Inferior parietal cortex (tissue), 1 donor: ENCODE measurements around the gene BBX.
"Not testable (repeated sequence)": the region's sequence is repeated elsewhere in the genome, so short reads cannot be mapped to it uniquely, and the experiment has no call there.

Experiments used
- DNase-seq: peaks from one replicate; pipeline ENCODE4 v3.0.0-alpha.2; 2016; ENCODE audit errors: extremely low spot score

Gene BBX

DNA sequence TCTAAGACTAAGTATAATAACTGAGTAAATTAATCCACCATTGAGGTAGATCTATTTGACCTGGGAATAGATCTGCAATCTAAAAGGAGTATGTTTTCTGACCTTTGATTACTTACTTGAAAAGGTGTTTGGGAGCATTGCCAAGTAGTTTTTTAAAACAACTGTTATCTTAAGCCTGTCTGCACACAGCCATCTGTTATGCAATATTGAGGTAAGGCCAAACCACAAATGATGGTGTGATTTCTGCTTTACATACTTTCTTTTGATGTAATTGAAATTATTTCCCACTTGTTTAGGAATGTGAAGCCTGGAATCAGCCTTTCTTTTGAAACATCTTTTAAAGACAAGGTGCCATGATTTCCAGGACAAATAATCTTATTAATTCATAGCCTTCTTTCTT, 274.0 kb downstream of the BBX start:
- DNase-seq, result no peak

DNA sequence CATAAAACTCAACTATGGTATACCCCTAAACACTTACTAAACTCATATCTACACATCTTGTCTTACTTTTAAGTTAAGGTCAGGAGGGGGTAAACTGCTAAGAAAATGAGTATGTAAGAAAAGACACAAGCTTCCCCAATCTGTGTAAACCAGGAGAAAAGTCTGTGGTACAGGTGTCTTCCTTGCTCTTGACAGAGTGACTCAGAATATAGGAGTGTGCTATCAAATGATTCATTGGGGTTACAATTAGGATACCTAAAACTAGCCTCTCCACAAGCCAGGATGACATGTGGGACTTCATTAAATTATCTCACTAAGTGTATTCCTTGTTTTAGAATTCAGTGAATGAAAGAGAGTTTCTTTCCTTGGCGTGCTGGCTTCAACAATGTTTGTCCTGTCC, 274.8 kb downstream of the BBX start:
- DNase-seq, result no peak

- no peak for DNase-seq
Measured at GRCh38 chr3:107798381-107798780, 275.6 kb downstream of the BBX start.

DNA sequence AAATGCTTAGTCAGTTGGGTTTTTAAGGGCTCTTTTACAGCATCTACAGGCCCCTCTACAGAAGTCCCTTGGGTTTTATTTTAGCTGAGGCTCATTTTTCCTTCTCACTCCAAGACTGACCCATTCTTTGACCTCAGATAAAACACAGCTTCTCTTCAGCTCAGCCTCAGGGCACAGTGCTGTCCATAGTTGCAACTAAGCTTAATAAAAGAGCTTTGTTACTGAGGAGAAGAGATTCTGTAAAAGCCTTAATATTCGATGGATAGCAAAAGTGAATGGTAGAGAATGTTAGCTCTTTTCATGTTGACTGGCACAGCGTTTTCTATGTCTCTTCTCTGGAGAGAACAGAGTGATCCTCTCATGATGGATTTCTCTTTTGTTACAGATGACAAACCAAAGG, 277.9 kb downstream of the BBX start:
- no peak for DNase-seq

DNA sequence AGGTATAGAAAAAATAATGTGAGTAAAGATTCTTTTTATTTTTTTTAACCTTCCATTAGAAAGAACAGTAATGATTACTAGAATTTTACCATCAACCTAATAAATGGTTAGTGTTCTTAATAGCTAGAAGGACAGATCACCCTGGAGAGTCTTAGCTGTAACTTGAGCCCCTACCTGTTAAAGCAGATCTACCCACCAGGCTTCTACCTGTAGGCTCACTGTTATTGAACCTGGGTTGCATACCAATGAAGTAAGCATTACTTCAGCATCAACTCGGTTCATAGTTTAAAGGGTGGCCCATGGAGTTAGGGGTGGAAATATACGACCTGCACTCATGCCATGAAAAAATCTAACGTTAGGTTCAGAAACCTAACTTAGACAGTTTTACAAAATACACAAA, 280.4 kb downstream of the BBX start:
- DNase-seq, result no peak

GRCh38 chr3:107806021-107806420, 283.3 kb downstream of the BBX start:
- DNase-seq, result no peak

GRCh38 chr3:107806536-107806935, 283.8 kb downstream of the BBX start:
- DNase-seq, result no peak

DNA sequence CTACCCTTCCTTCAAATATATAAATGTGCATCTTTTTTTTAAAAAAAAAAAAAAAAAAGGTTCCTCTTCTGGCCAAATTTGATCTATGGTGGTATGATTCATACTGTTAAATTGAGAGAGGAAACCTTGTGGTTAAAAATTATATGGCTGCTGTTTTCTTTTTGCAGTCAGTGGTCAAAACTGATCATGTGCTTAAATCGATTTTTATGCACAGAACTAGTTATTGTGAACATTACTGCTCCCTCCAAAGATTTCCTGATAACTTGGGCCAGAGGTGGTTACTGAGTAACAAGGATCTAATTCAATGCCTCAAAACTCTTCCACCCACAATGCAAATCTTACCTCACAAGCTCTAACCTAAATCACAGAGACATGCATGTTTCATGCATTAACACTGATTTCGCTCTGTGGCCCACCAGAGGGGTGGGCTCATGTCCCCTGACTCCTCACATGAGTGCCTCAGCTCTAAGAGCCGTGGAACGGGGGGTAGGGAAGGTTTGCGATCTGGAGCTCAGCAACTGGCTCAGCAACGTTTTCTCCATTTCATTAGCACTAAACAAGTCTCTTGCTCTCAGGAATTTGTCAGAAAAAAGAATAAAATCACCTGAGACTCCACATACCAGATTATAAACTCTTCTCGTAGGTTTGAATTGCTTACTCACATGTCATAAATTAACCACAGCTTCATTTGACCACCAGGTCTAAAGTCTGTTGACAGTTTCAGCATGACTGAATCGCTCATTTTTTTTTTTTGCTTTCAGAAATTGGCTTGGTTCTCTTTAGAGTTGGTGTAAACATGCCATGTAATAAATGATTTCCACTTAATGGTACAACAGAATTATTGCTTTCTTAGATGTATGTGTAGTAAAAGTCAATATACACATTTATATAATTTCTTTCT, 287.7 kb downstream of the BBX start:
- DNase-seq, result no peak

DNA sequence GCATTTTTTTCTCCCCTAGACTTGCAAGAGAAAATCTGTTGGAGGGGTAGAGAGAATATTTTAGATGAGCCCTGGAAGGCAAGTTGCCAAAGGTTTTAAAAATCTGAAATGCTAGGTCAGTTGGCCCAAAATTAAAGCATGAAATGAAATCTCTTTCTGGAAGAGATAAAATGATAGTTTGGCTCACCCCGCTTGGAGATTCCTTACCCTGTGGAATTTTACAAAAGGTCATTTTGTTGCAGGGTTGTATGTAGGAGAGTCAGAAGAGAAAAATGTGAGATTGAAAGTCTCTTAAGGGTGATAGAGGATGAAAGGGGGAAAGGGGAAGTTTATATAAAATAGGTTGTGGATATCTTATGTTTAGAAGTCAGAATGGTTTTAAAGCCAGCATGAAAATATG, 290.3 kb downstream of the BBX start:
- DNase-seq, result no peak

DNA sequence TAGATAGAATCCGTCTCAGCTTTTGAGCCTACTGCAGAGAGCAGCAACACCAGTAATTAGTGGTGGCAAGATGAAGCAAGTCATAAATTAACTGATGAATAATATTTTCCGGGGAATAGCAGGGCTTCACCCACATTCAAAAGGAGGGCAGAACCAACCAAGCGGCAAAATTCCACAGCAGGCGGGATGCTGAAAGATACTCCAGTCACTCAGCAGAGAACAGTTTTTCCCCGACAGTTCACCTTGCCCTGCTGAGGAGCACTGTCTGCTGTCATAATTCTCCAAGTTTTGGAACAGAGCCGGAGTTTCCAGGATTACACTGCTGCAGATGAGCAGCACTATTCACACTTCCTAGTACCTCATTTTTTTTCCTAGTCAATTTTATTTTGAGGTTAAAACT, 293.3 kb downstream of the BBX start:
- DNase-seq, result no peak

- DNase-seq, result no peak
Measured at GRCh38 chr3:107817076-107817475, 294.3 kb downstream of the BBX start.

GRCh38 chr3:107818025-107818424, 295.3 kb downstream of the BBX start:
- no peak for DNase-seq

GRCh38 chr3:107819656-107820055, 296.9 kb downstream of the BBX start:
- no peak for DNase-seq

GRCh38 chr3:107822308-107822707, 299.5 kb downstream of the BBX start:
- DNase-seq, result no peak

DNA sequence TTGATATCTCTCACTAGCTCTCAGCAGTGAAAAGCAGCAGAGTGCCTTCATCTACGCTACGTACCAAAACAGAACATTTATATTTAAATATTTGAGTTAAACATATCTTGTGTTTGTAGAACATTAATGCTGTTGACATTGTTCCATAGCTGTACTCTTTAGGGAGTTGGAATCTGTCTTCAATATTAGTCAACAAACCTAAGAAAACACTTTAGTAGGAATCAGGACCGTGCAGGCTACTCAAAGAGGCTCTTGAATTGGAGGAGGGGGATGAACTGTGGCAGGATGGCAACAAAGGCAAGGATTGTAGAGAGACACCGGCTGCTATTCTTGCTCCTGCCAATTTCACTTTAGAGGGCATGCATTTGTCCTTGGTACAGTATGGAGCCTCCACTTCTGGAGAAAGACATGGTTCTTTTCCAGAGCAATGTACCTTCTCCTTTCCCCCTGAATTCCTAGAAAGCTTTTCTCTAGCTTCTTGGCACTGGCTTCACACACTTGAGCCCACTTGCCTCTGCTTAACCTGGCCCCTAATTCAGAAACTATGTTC, 302.1 kb downstream of the BBX start:
- no peak for DNase-seq

GRCh38 chr3:107825556-107825955, 302.8 kb downstream of the BBX start:
- DNase-seq, result no peak

- no peak for DNase-seq
Measured at GRCh38 chr3:107826727-107827126, 304.0 kb downstream of the BBX start.

GRCh38 chr3:107829185-107829584, 306.4 kb downstream of the BBX start:
- no peak for DNase-seq

GRCh38 chr3:107831590-107831989, 308.8 kb downstream of the BBX start:
- no peak for DNase-seq

DNA sequence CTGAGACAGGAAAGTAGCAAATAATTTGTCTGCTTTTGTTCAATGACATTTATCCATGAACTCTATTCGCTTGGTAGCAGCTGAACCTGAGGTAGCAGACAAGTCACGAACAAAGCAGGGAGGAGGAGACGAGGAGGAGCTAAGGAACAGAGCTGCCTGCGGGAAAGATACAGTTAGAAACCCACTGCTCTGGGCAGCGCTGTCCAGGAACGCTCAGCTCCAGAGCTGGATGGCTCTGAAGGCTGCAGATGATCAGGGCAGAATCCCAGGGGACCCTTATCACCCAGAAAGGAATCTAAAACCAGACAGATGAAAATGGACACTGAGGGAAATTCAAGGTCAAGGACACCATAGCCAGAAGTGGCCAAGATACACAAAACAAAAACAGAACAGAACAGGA, 310.3 kb downstream of the BBX start:
- DNase-seq, result no peak

GRCh38 chr3:107833722-107834416, 311.1 kb downstream of the BBX start:
- DNase-seq, result no peak

DNA sequence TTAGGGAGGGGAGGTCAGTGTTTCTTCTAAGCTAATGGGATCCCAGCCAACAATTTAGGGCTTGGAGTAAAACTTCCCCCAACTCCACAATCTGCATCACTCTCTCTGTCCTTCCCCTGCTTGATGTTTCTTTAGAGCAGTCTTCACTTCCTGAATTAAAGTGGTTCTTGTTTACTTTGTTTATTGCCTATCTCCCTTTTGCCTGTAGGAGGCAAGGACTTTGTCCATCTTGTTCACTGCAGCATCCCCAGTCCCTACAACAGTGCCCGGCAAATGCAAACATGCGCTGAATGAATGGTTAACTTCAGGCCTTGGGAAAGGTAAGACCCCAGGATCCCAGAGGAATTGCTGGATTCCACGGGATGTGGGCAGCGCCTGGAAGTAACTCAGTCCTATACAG, 312.2 kb downstream of the BBX start:
- not testable (repeated sequence) for DNase-seq
